Keratinocyte (primary cell): ENCODE data around the gene CBX8. TPM values are rescaled to one million over a fixed set of nuclear protein-coding genes. Genes with fewer than 3 reads are reported as not detected.

Source experiments
- DNase-seq: peaks from one replicate; pipeline ENCODE4 v3.0.0-alpha.2; 2011; ENCODE audit warnings: low read depth, missing footprints, low spot score
- FAIRE-seq: peaks from 2 replicates; lab custom pipeline; 2011; peaks lifted over from hg19 to GRCh38; lab: Jason Lieb, UNC
- H2AFZ ChIP-seq: 2 replicates; pipeline ENCODE4 v1.6.0; 2012; ENCODE audit warnings: low read length, control low read depth, inconsistent platforms; ENCODE audit not compliant: control insufficient read depth
- H3K27ac ChIP-seq: 2 replicates; pipeline ENCODE4 v1.5.1; 2011; ENCODE audit warnings: low read length; ENCODE audit not compliant: control insufficient read depth, insufficient read depth
- H3K27me3 ChIP-seq: 3 replicates; pipeline ENCODE4 v1.6.0; 2011; ENCODE audit warnings: low read length; ENCODE audit not compliant: control insufficient read depth, insufficient read depth; ENCODE audit errors: extremely low read depth
- H3K36me3 ChIP-seq, 2 experiments: 2 replicates in 1 of 2; 3 replicates in 1 of 2; pipeline ENCODE4 v1.5.1; 2011; ENCODE audit warnings: low read length in 2 of 2, mild to moderate bottlenecking in 1 of 2; ENCODE audit not compliant: control insufficient read depth in 2 of 2, insufficient read depth in 2 of 2; ENCODE audit errors: extremely low read depth in 1 of 2
- H3K4me1 ChIP-seq: 3 replicates; pipeline ENCODE4 v1.5.1; 2011; ENCODE audit warnings: low read length; ENCODE audit not compliant: control insufficient read depth, insufficient read depth; ENCODE audit errors: extremely low read depth
- H3K4me2 ChIP-seq: 3 replicates; pipeline ENCODE4 v1.6.0; 2011; ENCODE audit warnings: low read depth, low read length; ENCODE audit not compliant: control insufficient read depth, insufficient read depth; ENCODE audit errors: extremely low read depth
- H3K4me3 ChIP-seq, 3 experiments: fragments of 200-600 bp in 1 of 3; sonication (generic) in 1 of 3; 2 replicates in 2 of 3; 3 replicates in 1 of 3; pipeline ENCODE4 v1.5.1; 2011 to 2016; ENCODE audit warnings: low read length in 3 of 3, mild to moderate bottlenecking in 3 of 3, control low read depth in 2 of 3, inconsistent platforms in 1 of 3, low read depth in 1 of 3, mixed read lengths in 1 of 3, mixed run types in 1 of 3, moderate library complexity in 1 of 3; ENCODE audit not compliant: control insufficient read depth in 2 of 3, insufficient read depth in 2 of 3; ENCODE audit errors: extremely low read depth in 1 of 3
- H3K79me2 ChIP-seq: 2 replicates; pipeline ENCODE4 v1.6.0; 2012; ENCODE audit warnings: low read length; ENCODE audit not compliant: control insufficient read depth, insufficient read depth
- H3K9ac ChIP-seq: 3 replicates; pipeline ENCODE4 v1.6.0; 2011; ENCODE audit warnings: low read length; ENCODE audit not compliant: control insufficient read depth, insufficient read depth; ENCODE audit errors: extremely low read depth
- H3K9me1 ChIP-seq: 3 replicates; pipeline ENCODE4 v1.6.0; 2011; ENCODE audit warnings: low read length; ENCODE audit not compliant: control insufficient read depth, insufficient read depth; ENCODE audit errors: extremely low read depth
- H3K9me3 ChIP-seq: 2 replicates; pipeline ENCODE4 v1.5.1; 2012; ENCODE audit warnings: low read depth, low read length; ENCODE audit not compliant: control insufficient read depth
- H4K20me1 ChIP-seq: 3 replicates; pipeline ENCODE4 v1.6.0; 2011; ENCODE audit warnings: low read length; ENCODE audit not compliant: control insufficient read depth, insufficient read depth; ENCODE audit errors: extremely low read depth
- EZH2 ChIP-seq: IDR thresholded peaks from one replicate; pipeline ENCODE4 v1.6.1; 2012; ENCODE audit warnings: inconsistent platforms, mild to moderate bottlenecking, low read length, moderate library complexity
- dilution Hi-C: fragments of 300-500 bp; cut with MboI; formaldehyde crosslinking; loops from one replicate; pipeline ENCODE4 v1.7.0; 2020; ENCODE audit warnings: low sequenced_read_pairs; ENCODE audit not compliant: extremely low pct_ligation_motif_present
- polyA plus RNA-seq, 5 experiments: library from polyadenylated mRNA; depleted of rRNA in 3 of 5; stranded (reverse) in 3 of 5; stranded (forward) in 1 of 5; unstranded in 1 of 5; fragments of >200 nt; gene quantifications; 1 replicate in 1 of 5; 2 replicates in 3 of 5; 3 replicates in 1 of 5; pipeline versions ENCODE4 v1.2.1 to v1.2.3, GENCODE V29; 2011 to 2012; ENCODE audit warnings: missing spikeins in 2 of 5, low read depth in 1 of 5, low replicate concordance in 1 of 5
- TF ChIP-seq, protein P1 (sequence below), 3 experiments: IDR thresholded peaks in 1 of 3; conservative IDR thresholded peaks in 1 of 3; optimal IDR thresholded peaks in 1 of 3; 2 replicates in 2 of 3; 3 replicates in 1 of 3; pipeline versions ENCODE3 to v1.5.1; 2011; ENCODE audit warnings: low read length in 3 of 3, mild to moderate bottlenecking in 3 of 3, moderate library complexity in 2 of 3, control low read depth in 1 of 3, inconsistent platforms in 1 of 3; ENCODE audit not compliant: insufficient read depth in 2 of 3; ENCODE audit errors: extremely low read depth in 1 of 3

The CBX8 gene
- polyA plus RNA-seq, 1 donor (not counting 4 experiments of a cell fraction or from before 2014, with no cell fraction given), result 0.49 TPM

- Histone ChIP-seq H3K4me2 (no peak overlapping the region), H3K9me1 (no peaks in the 10 kb centered on the region), H2AFZ (no peak overlapping the region), H3K27ac (no peak overlapping the region), H3K9ac (no peak overlapping the region), H3K4me3 (no peak overlapping the region), H3K36me3 (peaks cover 0 to 6% of the 10 kb centered on the region in 2 experiments), H4K20me1 (peaks cover 3% of the 10 kb centered on the region), H3K27me3 (no peaks in the 10 kb centered on the region), H3K9me3 (no peaks in the 10 kb centered on the region), H3K79me2 (no peaks in the 10 kb centered on the region), H3K4me1 (peaks cover under 1% of the 10 kb centered on the region)
- DNase-seq (no peak), FAIRE-seq (no peak)
- dilution Hi-C loops, result no loop called here
- TF ChIP-seq, protein P1, sequence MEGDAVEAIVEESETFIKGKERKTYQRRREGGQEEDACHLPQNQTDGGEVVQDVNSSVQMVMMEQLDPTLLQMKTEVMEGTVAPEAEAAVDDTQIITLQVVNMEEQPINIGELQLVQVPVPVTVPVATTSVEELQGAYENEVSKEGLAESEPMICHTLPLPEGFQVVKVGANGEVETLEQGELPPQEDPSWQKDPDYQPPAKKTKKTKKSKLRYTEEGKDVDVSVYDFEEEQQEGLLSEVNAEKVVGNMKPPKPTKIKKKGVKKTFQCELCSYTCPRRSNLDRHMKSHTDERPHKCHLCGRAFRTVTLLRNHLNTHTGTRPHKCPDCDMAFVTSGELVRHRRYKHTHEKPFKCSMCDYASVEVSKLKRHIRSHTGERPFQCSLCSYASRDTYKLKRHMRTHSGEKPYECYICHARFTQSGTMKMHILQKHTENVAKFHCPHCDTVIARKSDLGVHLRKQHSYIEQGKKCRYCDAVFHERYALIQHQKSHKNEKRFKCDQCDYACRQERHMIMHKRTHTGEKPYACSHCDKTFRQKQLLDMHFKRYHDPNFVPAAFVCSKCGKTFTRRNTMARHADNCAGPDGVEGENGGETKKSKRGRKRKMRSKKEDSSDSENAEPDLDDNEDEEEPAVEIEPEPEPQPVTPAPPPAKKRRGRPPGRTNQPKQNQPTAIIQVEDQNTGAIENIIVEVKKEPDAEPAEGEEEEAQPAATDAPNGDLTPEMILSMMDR (optimal IDR thresholded peaks at IDR 0.05 in 1 of 3, IDR thresholded peaks at IDR 0.05 in 1 of 3, conservative IDR thresholded peaks at IDR 0.05 in 1 of 3; ENCODE audit: extremely low read depth in 1 of 3, insufficient read depth in 2 of 3, low read length in 3 of 3), result no peak
- no peak for TF ChIP-seq EZH2
Measured at GRCh38 chr17:79830763-79831264, 33.9 kb upstream of the CBX8 start.

GRCh38 chr17:79830303-79830702 is 33.4 kb upstream of the CBX8 start:
- peaks cover 3% of the 10 kb centered on the region for H4K20me1 ChIP-seq
- H3K79me2 ChIP-seq, result no peaks in the 10 kb centered on the region
- no peak overlapping the region for H3K27ac ChIP-seq
- DNase-seq, result no peak
- H3K4me1 ChIP-seq, result no peaks in the 10 kb centered on the region
- H3K36me3 ChIP-seq, result peaks cover 0 to 6% of the 10 kb centered on the region in 2 experiments
- no peak overlapping the region for H3K9ac ChIP-seq
- dilution Hi-C loops, result no loop called here
- H3K4me3 ChIP-seq, result no peak overlapping the region
- FAIRE-seq, result no peak
- TF ChIP-seq EZH2, result no peak
- TF ChIP-seq, protein P1 (optimal IDR thresholded peaks at IDR 0.05 in 1 of 3, IDR thresholded peaks at IDR 0.05 in 1 of 3, conservative IDR thresholded peaks at IDR 0.05 in 1 of 3; ENCODE audit: extremely low read depth in 1 of 3, insufficient read depth in 2 of 3, low read length in 3 of 3), result no peak
- H3K27me3 ChIP-seq, result no peaks in the 10 kb centered on the region
- H3K4me2 ChIP-seq, result no peak overlapping the region
- no peaks in the 10 kb centered on the region for H3K9me3 ChIP-seq
- H3K9me1 ChIP-seq, result no peaks in the 10 kb centered on the region
- H2AFZ ChIP-seq, result no peak overlapping the region
